SW480 (cell line): Measurements from ENCODE around the gene TBC1D26.
"Not testable (repeated sequence)": the region's sequence is repeated elsewhere in the genome, so short reads cannot be mapped to it uniquely, and the experiment has no call there.

ENCODE experiments used
- DNase-seq: peaks from one replicate; pipeline ENCODE4 v3.0.0-alpha.2; 2016; ENCODE audit warnings: low spot score

Gene TBC1D26

DNA sequence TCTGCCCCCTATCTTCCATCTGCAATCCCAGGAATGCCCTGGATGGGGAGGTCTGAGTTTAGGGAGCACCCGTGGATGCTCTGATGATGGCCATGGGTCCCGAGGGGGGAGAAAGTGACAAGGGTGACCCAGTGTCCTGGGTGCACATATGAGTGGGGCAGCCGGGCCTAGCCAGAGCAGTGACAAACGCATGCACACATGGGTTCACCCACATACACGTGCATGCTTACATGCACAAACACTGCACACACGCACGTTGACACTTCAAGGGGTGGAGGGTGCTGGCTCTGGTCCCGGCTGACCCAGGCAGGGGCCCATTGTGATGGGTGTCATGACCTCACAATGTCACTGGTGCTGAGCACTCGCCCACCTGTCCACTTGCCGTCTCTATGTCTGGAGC is at the start of gene TBC1D26:
Gene TBC1D26 (plus strand): TSS at position 384 of the 400 bp plus-strand sequence. CDS start 3,066 bp downstream, outside the sequence.
- DNase-seq = not testable (repeated sequence)

DNA sequence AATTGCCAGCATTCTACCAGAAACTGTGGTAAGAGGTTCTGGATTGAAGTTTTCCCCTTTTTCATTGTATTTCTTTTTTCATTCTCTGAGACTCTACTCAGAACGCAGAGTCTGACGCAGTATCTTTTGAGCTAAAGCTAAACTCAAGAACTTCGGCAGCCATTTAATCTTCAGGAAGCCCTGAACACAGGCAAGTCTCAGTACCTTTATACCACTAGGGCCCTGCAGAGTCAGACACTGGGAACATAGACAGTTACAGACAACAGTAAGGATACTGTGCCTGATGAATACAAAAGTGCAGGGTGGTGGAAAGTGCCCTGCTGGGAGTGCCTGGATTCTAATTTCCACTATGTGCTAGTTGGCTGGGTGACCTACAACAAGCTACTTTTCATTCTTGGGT is 48.9 kb upstream of the TBC1D26 start:
- DNase-seq = not testable (repeated sequence)

DNA sequence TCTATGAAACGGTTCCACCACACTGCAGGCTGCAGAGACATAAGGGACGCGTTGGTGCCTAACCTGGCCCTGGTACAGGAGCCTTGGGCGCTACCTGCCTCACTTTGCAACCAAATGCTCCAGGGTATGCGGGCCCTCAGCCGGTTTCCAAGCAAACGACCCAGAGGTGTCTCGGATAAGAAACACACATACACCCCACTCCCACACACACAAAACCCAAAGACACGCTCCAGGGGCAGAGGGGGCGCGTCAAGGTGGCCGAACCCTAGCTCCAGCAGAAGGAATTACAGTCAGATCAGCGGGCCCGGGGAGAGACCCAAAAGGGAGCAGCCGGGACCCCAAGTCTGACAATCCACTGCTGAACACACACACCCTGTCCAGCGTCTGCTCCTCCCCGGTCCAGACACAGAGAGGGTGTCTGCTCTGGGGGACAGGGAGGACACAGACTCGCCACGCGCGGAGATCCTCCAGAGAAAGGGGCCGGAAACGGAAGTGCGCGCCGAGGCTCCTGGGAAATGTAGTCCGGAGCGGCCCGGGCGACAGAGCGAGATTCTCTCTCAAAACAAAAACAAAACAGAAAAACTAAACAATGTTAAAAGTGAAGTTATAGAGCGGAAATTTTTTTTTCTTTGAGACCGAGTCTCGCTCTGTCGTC is 48.1 kb upstream of the TBC1D26 start, which contains the start of gene TRIM16:
Gene TRIM16 (minus strand): TSS at position 488 of the 655 bp plus-strand sequence. CDS start 32,702 bp downstream, outside the sequence.
- DNase-seq = peak; percentile 41

DNA sequence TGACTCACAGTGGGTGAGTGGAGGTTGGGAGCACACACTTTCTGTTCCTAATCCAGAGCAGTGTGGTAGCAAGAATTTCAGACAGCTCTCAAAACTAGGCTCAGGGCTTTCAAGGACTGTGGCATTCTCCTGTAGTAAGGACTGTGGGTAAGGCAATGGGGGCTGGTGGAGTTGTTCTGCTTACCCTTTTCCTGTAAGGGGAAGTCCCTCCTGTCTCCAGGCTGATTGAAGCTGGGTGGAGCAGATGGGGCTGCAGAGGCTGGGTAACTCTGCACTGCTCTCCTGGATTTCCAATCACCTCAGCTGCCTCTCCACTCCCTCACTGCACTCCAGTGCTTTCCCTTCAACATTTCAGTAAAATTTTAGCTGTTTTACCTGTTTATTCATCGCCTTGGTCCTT is 44.6 kb upstream of the TBC1D26 start:
- not testable (repeated sequence) for DNase-seq

DNA sequence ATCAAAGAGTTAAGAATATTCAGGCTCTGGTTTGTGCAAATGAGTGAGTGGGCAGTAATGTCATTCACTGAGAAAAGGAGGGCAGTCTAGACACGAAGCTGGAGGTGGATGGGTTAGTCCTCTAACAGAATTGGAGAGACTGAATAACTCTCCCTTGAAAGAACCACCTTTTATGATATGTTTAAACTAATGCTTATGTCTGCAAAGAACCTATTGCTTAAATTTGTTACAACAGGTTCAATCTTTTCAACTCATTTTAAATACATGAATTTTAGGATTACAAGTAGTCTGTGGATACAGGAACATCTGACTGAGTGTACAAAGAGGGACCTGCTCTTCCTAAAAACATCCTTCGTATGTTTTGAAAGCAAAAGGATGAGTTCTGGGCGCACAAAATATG is 33.1 kb upstream of the TBC1D26 start:
- not testable (repeated sequence) for DNase-seq

DNA sequence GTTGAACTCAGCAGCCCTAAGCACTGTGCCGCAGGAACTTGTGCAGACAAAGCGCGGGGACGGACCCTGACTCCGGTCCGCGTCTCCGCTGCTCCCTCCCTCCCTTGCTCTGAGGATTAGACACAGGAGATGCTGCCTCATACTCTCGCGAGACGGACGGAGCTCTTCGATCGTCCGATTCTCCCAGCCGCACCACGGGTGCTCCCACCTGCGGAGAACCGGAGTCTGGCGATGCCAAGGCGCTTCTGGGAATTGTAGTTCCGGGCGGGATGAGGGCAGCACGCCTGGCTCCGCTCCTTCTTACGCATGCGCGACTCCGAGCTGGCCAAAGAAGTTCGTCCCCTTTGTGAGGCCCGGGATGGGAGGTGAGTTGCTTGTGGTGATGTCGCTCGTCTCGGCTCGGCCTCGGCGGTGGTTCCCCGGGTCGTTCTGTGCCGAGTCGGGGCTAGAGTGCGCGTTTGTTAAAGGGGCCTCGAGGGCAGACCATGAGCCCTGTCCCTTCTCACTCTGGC is 32.6 kb upstream of the TBC1D26 start, which contains the start of gene ZNF286A:
Gene ZNF286A (plus strand): TSS at position 340 of the 512 bp plus-strand sequence. CDS start 578 bp downstream, outside the sequence.
- DNase-seq = peak; percentile 96

DNA sequence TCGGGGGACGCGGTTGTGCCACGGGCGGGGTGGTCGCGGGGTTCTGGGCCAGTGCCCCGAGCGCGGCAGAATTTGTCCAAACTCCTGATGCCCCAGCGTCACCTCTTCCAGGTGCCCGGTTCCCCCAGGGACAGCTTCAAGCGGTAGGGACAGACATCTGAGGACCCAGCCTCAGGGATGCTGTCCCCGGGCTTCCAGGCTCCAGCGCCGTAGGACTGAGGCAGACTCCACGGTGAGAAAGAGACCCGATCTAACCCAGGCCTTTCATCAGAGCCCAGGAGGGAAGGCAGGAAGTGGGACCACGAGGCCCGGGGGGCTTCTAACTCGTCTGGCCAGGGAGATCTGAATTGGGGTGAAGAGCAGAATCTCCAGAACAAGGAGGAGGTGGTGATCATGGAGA is 32.1 kb upstream of the TBC1D26 start:
- not testable (repeated sequence) for DNase-seq

DNA sequence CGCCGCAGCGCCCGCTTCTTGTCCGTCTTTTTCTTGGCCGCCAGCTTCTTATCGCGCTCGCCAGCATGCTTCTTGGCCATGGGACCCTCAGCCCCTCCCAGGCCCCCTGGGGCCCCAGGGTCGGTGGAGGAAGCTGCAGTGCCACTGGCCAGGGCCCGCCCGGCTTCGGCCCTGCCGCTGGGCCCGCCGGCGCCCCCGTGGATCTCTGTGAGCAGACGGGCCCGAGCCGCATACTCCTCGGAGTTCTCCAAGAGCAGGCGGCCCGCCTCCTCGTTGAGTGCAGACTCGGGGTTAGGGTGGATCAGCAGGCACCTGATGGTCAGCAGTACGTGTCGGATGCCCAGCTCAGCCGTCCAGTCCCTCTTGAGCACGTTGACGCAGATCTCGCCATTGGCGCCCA is 27.8 kb upstream of the TBC1D26 start:
- DNase-seq = not testable (repeated sequence)

DNA sequence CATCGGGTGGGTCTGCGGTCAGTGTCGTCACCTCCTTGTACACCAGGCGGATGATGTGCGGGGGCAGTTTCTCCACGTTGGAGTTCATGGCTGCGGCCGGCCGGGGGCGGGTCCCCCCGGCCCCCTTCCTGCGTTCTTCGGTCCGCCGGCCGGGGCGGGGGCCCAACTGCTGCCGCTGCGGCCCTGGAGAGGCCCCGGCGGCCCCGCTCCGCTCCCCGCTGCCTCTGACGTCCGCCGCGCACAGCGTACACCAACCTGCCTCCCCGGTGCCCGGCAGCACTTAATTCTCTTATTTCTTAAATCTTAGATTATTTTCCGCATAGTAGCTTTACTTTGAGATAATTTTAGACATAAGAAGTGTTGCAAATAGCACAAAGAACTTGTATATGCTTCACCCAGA is 27.3 kb upstream of the TBC1D26 start:
- not testable (repeated sequence) for DNase-seq

DNA sequence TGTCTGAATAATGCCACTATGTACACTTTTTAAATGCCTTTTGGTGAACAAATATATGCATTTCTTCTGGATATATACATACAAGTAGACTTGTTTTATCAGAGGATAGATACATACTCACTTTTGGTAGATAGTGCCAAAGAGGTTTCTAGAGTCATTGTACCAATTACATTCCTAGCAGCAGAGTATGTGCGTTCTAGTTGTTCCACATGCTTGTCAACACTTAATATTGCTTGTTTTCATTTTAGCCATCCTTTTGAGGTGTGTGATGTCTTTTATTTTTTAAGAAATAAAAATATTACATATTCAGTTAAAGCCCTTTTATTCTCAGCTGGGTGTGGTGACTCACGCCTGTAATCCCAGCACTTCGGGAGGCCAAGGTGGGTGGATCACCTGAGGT is 23.2 kb upstream of the TBC1D26 start:
- not testable (repeated sequence) for DNase-seq

DNA sequence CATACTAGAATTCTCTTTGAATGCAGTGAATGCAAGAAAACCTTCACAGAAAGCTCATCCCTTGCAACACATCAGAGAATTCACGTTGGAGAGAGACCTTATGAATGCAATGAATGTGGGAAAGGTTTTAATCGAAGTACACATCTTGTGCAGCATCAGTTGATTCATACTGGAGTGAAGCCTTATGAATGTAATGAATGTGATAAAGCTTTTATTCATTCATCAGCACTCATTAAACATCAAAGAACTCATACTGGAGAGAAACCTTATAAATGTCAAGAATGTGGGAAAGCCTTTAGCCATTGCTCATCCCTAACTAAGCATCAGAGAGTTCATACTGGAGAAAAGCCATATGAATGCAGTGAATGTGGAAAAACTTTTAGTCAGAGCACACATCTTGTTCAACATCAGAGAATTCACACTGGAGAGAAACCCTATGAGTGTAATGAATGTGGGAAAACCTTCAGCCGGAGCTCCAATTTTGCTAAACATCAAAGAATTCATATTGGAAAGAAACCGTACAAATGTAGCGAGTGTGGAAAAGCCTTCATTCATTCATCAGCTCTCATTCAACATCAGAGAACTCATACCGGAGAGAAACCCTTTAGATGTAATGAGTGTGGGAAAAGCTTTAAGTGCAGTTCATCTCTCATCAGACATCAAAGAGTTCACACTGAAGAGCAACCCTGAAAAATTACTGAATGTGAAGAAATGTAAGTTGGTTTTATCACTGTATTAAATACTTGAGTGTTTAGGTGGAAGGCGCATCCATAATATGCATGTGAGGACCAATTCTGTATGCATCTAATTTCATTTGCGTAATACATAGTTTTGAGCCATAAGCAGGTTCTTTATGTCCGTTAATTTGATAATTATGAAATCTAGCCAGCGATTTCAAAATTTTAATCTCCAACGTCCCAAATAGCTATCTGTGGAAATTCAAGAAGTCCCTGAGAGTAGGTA is 15.2 kb upstream of the TBC1D26 start:
- DNase-seq = not testable (repeated sequence)

DNA sequence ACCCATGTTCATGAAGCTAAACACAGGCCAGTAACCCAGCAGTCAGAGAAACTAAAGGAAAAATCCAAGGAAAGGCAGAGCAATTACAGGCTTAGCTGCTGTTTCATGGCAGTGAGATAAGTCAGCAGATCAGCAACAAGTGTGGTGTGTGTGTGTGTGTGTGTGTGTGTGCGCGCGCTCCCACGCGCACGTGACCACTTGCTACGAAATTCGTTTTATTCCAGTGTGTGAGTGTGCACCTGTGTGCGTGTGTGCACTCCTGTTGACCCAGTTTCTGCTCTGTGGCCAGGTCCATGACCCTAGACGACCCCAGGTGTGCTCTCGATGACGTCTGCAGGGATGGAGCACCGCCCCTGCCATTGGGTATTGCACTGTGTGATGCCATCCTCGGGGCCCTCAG is 1.5 kb upstream of the TBC1D26 start:
- DNase-seq = not testable (repeated sequence)

DNA sequence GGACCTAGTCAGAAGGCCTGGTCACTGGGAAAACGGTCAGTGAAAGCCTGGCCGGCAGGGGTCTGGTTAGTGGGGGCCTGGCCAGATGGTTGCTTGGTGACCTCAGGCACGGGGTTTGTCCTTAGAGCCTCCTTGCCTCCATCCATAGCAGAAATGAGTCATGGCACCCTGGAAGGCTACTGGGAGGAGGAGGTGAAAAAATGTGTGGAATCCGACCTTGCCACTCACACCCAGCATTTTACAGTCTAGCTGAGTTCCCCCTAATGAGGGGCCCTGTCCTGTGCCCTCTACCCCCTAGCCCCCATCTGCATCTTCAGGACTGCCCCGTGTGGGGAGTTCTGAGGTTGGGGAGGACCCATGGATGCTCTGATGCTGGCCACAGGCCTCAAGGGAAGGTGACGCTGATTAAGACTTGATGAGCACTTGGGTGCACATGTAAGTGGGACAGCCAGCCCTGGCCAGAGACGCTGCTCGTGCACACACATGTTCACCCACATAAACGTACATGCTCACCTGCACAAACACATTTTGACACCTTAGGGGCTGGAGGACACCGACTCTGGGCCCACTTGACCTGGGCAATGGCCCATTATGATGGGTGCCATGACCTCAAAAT is 1.2 kb downstream of the TBC1D26 start:
- not testable (repeated sequence) for DNase-seq

DNA sequence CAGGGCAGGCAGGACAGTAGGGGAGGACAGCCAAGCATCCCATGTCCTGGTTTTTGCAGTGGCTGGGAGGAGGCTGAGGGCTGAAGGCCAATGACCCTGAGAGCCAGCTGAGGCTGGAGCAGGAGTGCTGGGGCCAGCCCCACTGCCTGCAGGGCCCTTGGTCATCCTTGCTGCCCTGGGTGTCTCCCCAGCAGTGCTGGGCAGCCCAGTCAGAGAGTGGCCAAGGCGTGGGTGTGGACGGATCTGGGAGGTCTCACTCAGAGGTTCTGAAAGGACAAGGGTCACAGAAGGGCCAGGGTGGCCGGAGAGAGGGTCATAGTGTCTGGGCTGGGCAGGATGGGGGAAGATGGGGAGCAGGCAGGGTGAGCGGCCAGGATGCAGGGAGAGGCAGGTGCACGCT is 4.5 kb downstream of the TBC1D26 start:
- not testable (repeated sequence) for DNase-seq

DNA sequence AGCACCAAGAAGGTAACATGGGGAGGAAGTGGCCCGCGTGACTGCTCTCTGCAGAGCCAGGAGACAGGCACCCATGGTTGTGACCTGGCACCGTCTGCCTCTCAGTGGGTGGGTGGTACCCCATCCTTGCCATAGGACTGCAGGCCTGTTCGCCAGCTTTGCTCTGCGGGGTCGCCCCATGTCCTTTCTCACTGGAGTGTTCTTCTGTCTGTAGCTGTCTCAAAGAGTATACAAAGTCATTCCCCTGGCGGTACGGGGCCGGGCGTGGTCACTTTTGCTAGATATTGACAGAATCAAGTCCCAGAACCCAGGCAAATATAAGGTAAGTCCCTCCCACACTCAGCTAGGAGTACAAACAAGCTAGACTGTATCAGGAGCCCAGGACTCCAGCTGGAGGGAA is 6.0 kb downstream of the TBC1D26 start:
- DNase-seq = no peak

DNA sequence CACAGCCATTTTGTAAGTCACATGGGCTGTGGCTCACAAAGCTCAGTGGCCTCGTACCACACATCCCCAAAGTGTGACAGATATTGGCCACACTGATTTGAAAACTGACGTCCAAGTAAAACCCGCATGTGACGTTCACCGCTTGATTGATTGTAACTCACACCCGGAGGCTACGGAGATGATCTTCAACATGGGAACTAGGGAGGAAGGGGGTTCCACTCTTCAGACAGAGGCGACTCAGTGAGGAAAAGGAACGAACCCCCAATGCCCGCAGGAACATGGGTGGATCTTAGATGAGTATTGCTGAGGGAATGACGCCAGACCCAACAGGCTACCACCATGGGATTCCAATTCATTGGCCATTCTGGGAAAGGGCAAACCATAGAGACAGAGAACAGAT is 7.2 kb downstream of the TBC1D26 start:
- not testable (repeated sequence) for DNase-seq

DNA sequence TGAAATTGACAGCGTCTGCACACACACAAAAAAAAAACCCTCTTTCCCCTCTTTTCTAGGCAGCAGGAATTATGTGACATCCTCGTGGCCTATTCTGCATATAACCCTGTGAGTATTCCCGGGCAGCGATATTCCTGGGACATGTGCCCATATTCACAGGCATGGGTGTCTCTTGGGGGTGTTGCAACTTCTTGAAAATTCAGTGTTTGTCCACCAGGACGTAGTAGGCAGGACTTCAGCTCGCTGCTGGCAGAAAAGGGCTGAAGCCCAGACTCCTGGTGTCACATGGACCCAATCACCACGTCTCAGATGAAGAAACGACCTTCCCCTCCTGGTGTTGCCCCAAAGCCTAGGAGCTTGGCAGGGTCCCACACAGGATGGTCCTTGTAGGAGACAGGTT is 8.0 kb downstream of the TBC1D26 start:
- not testable (repeated sequence) for DNase-seq

DNA sequence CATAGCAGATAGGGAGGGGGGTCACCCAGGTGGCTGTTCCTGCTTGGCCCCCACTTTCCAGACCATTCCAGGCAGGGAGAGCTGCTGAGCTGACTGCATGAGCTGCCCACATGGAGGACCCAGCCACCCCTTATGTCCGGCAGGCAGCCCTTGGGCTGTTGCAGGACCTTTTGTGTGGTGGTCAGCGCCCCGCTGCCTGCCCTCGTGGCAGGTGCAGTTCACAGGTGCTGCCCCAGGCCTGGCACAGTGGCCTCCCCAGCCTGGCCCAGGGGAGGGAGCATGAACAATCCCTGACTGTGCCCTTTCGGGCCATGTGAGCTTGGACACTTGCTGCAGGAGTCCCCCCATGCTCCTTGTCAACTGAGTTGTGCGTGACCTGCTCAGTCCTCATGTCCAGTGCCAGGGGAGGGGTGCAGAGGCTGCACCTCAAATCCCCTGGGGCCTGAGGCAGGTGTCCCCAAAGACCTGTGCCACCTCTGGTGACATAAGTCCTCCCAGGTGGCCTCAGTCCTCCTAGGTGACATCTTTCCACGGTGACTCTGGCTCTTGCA is 8.6 kb downstream of the TBC1D26 start:
- DNase-seq = no peak

DNA sequence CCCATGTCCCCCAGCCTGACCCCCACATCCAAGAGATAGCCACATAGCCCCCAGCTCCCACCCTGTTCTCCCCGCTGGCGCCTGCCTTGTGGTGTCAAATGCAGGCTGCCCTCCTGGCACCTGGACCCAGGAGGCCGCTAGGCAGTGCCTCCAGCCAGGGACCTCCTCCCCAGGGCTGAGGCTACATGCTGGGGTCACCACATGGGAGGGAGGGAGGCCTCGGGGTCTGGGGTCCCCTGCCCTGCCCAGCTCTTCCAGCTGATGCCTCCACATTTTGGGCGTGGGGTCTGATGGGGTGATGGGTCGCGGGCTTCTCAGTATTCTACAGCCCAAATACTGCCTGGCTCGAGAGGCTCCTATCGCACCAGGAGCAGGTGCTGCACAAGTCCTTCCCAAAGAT is 9.5 kb downstream of the TBC1D26 start:
- DNase-seq = no peak

DNA sequence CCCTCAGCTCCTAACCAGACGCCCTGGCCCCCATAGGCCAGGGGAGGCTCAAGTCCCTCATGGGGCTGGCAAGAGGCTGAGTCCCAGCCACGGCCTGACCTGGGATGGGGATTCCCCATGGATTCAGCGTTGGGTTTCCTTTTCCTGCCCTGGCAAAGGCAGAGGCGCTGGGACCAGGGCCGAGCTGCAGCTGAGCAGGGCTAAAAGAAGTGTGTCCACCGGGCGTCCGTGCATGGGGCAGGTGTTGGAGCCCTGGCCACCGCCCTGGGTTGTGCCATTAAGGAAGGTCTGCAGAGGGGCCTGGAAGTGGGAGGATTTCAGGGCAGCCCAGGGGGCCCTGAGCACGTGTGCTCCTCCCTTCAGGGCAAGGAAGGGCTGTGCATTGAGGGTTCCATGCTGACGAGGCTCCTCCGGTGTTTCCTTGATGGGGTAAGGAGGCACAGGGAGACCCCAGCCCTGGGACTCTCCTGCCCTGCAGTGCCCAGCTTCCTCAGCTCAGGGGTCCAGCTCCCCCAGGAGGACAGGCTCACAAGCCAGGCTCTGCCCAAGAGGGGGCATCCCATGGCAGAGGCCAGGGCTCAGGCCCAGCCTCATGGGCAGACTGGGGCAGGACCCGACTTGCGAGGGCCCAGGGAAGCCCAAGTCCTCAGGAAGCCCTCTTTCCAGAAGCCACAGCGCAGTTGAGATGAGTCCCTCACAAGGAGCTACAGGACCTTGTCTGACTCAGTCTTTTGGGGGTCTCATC is 10.1 kb downstream of the TBC1D26 start:
- DNase-seq = no peak

DNA sequence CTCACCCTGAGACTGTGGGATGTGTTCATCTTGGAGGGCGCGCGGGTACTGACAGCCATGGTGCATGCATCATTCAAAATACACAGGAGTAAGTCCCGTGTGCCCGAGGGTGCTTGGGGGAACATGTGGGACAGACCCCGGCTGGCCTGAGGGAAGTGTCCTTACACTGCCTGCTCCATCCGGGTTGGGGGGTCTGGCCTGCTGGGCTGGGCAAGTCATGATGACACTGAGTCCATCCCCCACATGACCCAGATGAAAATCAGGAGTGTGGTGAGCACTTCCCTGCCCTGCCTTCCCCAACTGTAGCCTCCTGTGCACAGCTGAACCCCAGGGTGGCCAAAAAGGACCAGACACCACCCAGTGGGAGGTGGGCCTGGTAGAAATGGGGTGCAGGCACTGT is 10.8 kb downstream of the TBC1D26 start:
- no peak for DNase-seq
